Measurements from ENCODE around the gene CLCA1.

CLCA1 gene

DNA sequence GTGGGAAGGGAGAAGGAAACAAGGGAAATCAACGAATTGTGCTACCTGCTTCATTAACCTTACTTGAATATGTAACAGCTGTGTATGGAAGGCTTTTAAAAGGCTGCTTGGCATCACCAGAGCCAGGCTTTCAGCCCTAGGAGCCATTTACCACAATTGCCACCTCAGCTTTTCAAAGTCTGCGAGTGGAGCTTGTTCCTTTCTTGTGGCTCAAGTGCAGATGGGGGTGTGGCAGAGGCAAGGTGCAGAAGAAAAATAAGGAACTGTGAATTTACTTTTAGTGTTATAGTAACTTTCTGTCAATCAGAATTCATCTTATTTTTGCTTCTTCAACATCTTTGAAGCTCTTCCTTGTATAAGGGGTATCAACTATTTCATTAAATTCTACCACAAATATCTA, 27.1 kb upstream of the CLCA1 start:
- no peaks in the 10 kb centered on the region for H3K27me3 ChIP-seq (ENCODE audit: control insufficient read depth, insufficient read depth, low read length)
- H3K4me3 ChIP-seq (ENCODE audit: low read depth, low read length), result no peak overlapping the region
- no peaks in the 10 kb centered on the region for H3K4me1 ChIP-seq (ENCODE audit: control insufficient read depth, insufficient read depth, low read length)
- H3K9ac ChIP-seq (ENCODE audit: low read depth, low read length), result no peak overlapping the region
- H3K9me3 ChIP-seq (ENCODE audit: control insufficient read depth, insufficient read depth, low read length), result no peaks in the 10 kb centered on the region
- H3K36me3 ChIP-seq (ENCODE audit: control insufficient read depth, insufficient read depth, low read length), result no peaks in the 10 kb centered on the region

DNA sequence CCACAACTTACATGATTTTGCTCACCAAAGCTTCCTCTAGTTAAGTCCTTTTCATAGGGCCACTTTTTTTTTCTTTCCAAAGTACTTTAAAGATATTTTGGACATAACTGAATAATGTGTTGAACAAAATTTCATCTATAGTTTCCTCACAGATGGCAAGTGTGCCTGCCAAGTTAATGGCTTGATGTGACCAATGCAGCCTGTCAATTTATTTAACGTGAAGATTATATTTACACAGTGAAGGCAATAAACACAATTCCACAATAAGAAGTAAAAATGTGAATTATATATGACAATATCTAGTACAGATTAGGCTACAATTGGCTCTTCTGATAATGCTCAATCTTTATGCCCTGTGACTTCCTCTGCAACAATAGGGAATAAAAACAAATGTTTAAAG, 26.7 kb upstream of the CLCA1 start:
- no peak overlapping the region for H3K4me3 ChIP-seq (ENCODE audit: low read depth, low read length)
- H3K27me3 ChIP-seq (ENCODE audit: control insufficient read depth, insufficient read depth, low read length), result no peaks in the 10 kb centered on the region
- no peak overlapping the region for H3K9ac ChIP-seq (ENCODE audit: low read depth, low read length)
- no peaks in the 10 kb centered on the region for H3K9me3 ChIP-seq (ENCODE audit: control insufficient read depth, insufficient read depth, low read length)
- H3K4me1 ChIP-seq (ENCODE audit: control insufficient read depth, insufficient read depth, low read length), result no peaks in the 10 kb centered on the region
- H3K36me3 ChIP-seq (ENCODE audit: control insufficient read depth, insufficient read depth, low read length), result no peaks in the 10 kb centered on the region

DNA sequence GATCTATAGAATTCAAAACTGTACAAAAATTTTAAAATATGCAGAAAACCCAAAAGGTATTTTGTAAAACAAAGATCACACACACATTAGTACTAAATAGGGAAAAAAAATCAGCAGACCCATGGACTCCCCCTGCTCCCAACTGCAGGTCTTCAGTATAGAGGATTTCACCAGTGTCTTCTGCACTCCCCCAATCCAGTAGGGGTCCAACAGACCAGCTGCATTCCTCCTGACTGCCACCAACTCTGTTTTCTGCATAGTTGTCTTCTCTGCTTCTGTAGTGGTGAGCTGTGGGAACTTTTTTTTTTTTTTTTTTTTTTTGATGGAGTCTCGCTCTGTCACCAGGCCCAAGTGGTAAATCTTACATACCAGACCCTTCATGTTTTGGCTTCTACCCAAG, 22.8 kb upstream of the CLCA1 start:
- no peaks in the 10 kb centered on the region for H3K36me3 ChIP-seq (ENCODE audit: control insufficient read depth, insufficient read depth, low read length)
- no peak overlapping the region for H3K9ac ChIP-seq (ENCODE audit: low read depth, low read length)
- no peaks in the 10 kb centered on the region for H3K9me3 ChIP-seq (ENCODE audit: control insufficient read depth, insufficient read depth, low read length)
- no peaks in the 10 kb centered on the region for H3K4me1 ChIP-seq (ENCODE audit: control insufficient read depth, insufficient read depth, low read length)
- no peaks in the 10 kb centered on the region for H3K27me3 ChIP-seq (ENCODE audit: control insufficient read depth, insufficient read depth, low read length)
- H3K4me3 ChIP-seq (ENCODE audit: low read depth, low read length), result no peak overlapping the region

DNA sequence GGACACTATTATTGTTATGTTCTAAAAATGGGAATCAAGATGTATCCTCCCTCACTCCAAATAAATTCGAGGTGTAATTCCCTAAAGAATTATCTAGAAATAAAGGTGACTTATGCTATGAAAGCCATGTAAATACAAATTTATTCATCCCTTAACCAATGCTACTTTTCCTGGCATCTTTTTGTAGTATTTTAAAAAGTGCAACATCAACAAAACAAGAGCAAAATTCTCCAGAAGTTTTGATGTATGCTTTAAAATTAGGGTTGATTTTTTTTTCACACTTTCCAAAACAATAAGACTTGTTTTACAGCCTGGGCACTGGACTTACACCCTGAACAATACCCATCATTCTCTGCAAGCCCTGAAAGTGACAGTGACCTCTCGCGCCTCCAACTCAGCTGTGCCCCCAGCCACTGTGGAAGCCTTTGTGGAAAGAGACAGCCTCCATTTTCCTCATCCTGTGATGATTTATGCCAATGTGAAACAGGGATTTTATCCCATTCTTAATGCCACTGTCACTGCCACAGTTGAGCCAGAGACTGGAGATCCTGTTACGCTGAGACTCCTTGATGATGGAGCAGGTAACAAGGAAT, 21.4 kb upstream of the CLCA1 start:
- no peak overlapping the region for H3K4me3 ChIP-seq (ENCODE audit: low read depth, low read length)
- H3K9ac ChIP-seq (ENCODE audit: low read depth, low read length), result no peak overlapping the region
- no peaks in the 10 kb centered on the region for H3K9me3 ChIP-seq (ENCODE audit: control insufficient read depth, insufficient read depth, low read length)
- no peaks in the 10 kb centered on the region for H3K36me3 ChIP-seq (ENCODE audit: control insufficient read depth, insufficient read depth, low read length)
- H3K4me1 ChIP-seq (ENCODE audit: control insufficient read depth, insufficient read depth, low read length), result no peaks in the 10 kb centered on the region
- no peaks in the 10 kb centered on the region for H3K27me3 ChIP-seq (ENCODE audit: control insufficient read depth, insufficient read depth, low read length)

DNA sequence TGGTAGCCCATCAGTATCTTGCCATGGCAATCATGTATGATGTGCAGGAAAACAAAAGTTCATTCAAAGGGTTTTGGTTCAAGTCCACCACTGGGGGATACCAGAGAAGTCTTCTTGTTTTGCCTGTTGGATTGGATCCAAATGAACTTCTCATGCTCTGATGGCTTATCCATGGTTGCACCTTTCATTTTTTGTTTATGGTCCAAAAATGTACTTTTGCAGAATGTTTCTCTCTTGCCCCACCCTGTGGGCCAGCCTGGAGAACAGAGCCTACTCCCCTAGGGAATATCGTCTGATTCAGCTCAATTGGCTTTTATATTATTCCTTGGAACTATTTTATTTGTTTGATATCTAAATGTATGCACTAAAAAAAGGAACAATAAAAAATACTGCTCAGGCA, 20.1 kb upstream of the CLCA1 start:
- Histone ChIP-seq H3K36me3 (ENCODE audit: control insufficient read depth, insufficient read depth, low read length) (no peaks in the 10 kb centered on the region), H3K4me1 (ENCODE audit: control insufficient read depth, insufficient read depth, low read length) (no peaks in the 10 kb centered on the region), H3K9me3 (ENCODE audit: control insufficient read depth, insufficient read depth, low read length) (no peaks in the 10 kb centered on the region), H3K27me3 (ENCODE audit: control insufficient read depth, insufficient read depth, low read length) (no peaks in the 10 kb centered on the region), H3K4me3 (ENCODE audit: low read depth, low read length) (no peak overlapping the region), H3K9ac (ENCODE audit: low read depth, low read length) (no peak overlapping the region)

DNA sequence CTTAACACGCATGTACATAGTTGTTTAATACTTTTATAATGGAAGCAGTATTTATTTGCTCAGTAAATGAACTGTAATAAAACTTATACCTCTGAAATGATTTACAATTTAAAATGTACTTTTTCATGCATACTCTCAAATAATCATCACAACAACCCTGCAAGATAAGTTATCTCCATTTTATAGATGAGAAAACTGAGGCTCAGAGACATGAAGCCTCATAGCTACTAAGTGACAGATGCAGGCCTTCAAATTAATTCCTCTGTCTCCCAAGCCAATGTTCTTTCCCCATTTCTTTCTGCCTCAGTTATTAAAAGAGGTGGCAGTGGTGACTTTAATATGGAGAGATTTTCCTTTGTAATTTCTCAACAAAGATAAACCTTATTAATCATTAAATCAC, 19.6 kb upstream of the CLCA1 start:
- Histone ChIP-seq H3K4me3 (ENCODE audit: low read depth, low read length) (no peak overlapping the region), H3K9me3 (ENCODE audit: control insufficient read depth, insufficient read depth, low read length) (no peaks in the 10 kb centered on the region), H3K9ac (ENCODE audit: low read depth, low read length) (no peak overlapping the region), H3K36me3 (ENCODE audit: control insufficient read depth, insufficient read depth, low read length) (no peaks in the 10 kb centered on the region), H3K27me3 (ENCODE audit: control insufficient read depth, insufficient read depth, low read length) (no peaks in the 10 kb centered on the region), H3K4me1 (ENCODE audit: control insufficient read depth, insufficient read depth, low read length) (no peaks in the 10 kb centered on the region)

DNA sequence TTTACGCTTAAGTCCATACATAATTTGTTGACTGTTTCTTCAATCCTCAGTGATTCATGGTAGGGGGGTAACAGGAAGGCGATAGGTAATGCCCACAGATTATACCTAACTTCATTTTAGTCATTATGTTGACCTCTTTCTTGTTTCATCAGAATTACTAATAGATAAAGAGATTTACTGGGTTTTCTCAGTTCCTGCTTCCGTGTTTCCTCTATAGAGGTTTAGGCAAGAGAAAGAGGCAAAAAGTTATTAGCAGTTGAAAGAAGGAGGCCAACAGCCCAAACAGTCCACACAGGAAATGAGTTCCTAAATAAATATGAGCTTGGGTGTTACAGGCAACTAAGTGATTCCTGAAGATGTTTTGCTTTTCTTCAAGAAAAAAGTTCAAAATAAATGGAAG, 17.9 kb upstream of the CLCA1 start:
- no peaks in the 10 kb centered on the region for H3K27me3 ChIP-seq (ENCODE audit: control insufficient read depth, insufficient read depth, low read length)
- no peaks in the 10 kb centered on the region for H3K9me3 ChIP-seq (ENCODE audit: control insufficient read depth, insufficient read depth, low read length)
- H3K36me3 ChIP-seq (ENCODE audit: control insufficient read depth, insufficient read depth, low read length), result no peaks in the 10 kb centered on the region
- H3K4me3 ChIP-seq (ENCODE audit: low read depth, low read length), result no peak overlapping the region
- no peaks in the 10 kb centered on the region for H3K4me1 ChIP-seq (ENCODE audit: control insufficient read depth, insufficient read depth, low read length)
- no peak overlapping the region for H3K9ac ChIP-seq (ENCODE audit: low read depth, low read length)

DNA sequence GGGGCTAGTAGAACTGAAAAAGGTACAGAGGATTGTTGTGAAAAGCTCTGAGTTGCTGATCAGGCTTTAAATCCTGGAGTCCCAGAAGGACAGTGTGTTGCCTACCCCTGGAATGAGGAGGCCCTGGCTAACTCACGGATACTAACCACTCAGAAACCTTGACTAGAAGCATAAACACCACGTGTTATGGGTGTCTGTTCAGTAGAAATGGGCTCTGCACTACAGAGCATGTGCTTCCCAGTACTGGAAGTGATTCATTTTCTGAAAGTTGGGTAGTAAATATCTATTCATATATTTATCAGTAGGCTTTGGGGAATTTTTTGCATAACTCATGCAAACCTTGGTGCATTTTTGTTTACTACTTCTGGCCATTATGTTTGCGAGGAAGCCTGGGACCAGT, 15.1 kb upstream of the CLCA1 start:
- H3K4me1 ChIP-seq (ENCODE audit: control insufficient read depth, insufficient read depth, low read length), result no peaks in the 10 kb centered on the region
- H3K4me3 ChIP-seq (ENCODE audit: low read depth, low read length), result no peak overlapping the region
- no peaks in the 10 kb centered on the region for H3K9me3 ChIP-seq (ENCODE audit: control insufficient read depth, insufficient read depth, low read length)
- no peak overlapping the region for H3K9ac ChIP-seq (ENCODE audit: low read depth, low read length)
- H3K27me3 ChIP-seq (ENCODE audit: control insufficient read depth, insufficient read depth, low read length), result no peaks in the 10 kb centered on the region
- no peaks in the 10 kb centered on the region for H3K36me3 ChIP-seq (ENCODE audit: control insufficient read depth, insufficient read depth, low read length)

DNA sequence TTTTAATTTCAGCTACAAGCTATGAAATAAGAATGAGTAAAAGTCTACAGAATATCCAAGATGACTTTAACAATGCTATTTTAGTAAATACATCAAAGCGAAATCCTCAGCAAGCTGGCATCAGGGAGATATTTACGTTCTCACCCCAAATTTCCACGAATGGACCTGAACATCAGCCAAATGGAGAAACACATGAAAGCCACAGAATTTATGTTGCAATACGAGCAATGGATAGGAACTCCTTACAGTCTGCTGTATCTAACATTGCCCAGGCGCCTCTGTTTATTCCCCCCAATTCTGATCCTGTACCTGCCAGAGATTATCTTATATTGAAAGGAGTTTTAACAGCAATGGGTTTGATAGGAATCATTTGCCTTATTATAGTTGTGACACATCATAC, 13.7 kb upstream of the CLCA1 start:
- no peaks in the 10 kb centered on the region for H3K4me1 ChIP-seq (ENCODE audit: control insufficient read depth, insufficient read depth, low read length)
- no peaks in the 10 kb centered on the region for H3K27me3 ChIP-seq (ENCODE audit: control insufficient read depth, insufficient read depth, low read length)
- no peaks in the 10 kb centered on the region for H3K9me3 ChIP-seq (ENCODE audit: control insufficient read depth, insufficient read depth, low read length)
- no peaks in the 10 kb centered on the region for H3K36me3 ChIP-seq (ENCODE audit: control insufficient read depth, insufficient read depth, low read length)
- H3K9ac ChIP-seq (ENCODE audit: low read depth, low read length), result no peak overlapping the region
- no peak overlapping the region for H3K4me3 ChIP-seq (ENCODE audit: low read depth, low read length)

DNA sequence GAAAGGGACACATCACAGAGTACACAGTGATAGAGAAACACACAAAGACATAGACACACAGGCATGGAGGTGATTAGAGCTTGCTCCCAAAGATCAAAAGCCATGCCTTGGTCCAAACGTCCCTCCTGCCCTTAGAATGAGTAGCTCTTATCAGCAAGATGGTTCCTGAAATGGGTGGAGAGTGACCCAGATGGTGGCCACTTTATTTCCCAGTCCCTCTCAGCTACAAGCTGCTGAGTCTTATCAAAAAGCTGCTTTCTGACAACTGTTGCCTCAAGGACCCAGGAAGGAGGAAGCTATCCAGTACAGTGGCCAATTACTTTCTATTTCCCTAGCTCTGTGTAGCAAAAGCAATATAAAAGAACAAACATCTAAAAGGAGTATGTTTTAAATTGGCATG, 7.7 kb upstream of the CLCA1 start:
- Histone ChIP-seq H3K27me3 (ENCODE audit: control insufficient read depth, insufficient read depth, low read length) (no peaks in the 10 kb centered on the region), H3K36me3 (ENCODE audit: control insufficient read depth, insufficient read depth, low read length) (no peaks in the 10 kb centered on the region), H3K4me1 (ENCODE audit: control insufficient read depth, insufficient read depth, low read length) (no peaks in the 10 kb centered on the region), H3K9me3 (ENCODE audit: control insufficient read depth, insufficient read depth, low read length) (no peaks in the 10 kb centered on the region), H3K9ac (ENCODE audit: low read depth, low read length) (no peak overlapping the region), H3K4me3 (ENCODE audit: low read depth, low read length) (no peak overlapping the region)

DNA sequence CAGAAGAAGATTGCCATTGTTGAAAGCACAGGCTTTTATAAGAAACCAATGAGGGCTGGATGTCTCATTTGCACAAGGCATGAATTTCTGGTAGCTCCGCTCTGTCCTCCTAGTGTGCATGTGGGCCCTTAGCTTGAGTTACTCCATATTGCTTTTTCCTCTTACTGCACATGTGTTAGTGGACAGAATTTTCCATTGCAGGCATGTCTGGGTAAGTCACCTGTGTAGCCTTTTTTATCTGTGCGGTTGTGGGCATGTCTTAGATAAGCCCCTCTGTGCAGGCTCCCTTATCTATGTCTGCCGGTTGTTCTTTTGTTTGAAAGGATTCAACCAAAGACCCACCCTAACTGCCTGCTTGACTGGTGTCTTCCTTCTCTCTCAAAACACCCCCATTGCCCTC, 7.2 kb upstream of the CLCA1 start:
- Histone ChIP-seq H3K4me1 (ENCODE audit: control insufficient read depth, insufficient read depth, low read length) (no peaks in the 10 kb centered on the region), H3K9me3 (ENCODE audit: control insufficient read depth, insufficient read depth, low read length) (no peaks in the 10 kb centered on the region), H3K27me3 (ENCODE audit: control insufficient read depth, insufficient read depth, low read length) (no peaks in the 10 kb centered on the region), H3K36me3 (ENCODE audit: control insufficient read depth, insufficient read depth, low read length) (no peaks in the 10 kb centered on the region), H3K4me3 (ENCODE audit: low read depth, low read length) (no peak overlapping the region), H3K9ac (ENCODE audit: low read depth, low read length) (no peak overlapping the region)

DNA sequence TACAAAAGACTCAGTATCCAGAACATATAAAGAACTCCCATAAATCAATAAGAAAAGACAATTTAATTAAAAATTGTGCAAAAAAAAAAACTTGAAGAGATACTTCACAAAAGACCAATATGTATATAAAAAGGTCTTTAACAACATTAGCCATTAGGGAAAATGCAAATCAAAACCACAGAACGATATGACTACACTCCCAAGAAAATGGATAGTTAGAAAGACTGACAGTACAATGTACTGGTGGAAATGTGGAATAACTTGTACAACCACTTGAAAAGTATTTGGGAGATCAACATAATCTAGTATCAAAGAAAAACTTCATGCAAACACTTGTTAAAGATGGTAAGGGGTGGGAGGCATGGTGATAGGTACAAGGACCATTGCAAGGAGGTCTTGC, 3.9 kb upstream of the CLCA1 start:
- Histone ChIP-seq H3K9ac (ENCODE audit: low read depth, low read length) (no peak overlapping the region), H3K4me1 (ENCODE audit: control insufficient read depth, insufficient read depth, low read length) (no peaks in the 10 kb centered on the region)

More for the DNA sequence above, 3.9 kb upstream of the CLCA1 start:
- no peaks in the 10 kb centered on the region for H3K9me3 ChIP-seq (ENCODE audit: control insufficient read depth, insufficient read depth, low read length)
- no peak overlapping the region for H3K4me3 ChIP-seq (ENCODE audit: low read depth, low read length)
- H3K27me3 ChIP-seq (ENCODE audit: control insufficient read depth, insufficient read depth, low read length), result no peaks in the 10 kb centered on the region
- no peaks in the 10 kb centered on the region for H3K36me3 ChIP-seq (ENCODE audit: control insufficient read depth, insufficient read depth, low read length)
